HG02870 (cell line): ENCODE measurements around the gene PNRC2.
"Not testable (repeated sequence)": the region's sequence is repeated elsewhere in the genome, so short reads cannot be mapped to it uniquely, and the experiment has no call there.

Experiments used
- ATAC-seq: cut with Tn5 transposase; IDR thresholded peaks from one replicate; pipeline ENCODE4 v1.9.1; 2021; ENCODE audit warnings: mild to moderate bottlenecking, moderate library complexity; ENCODE audit not compliant: unreplicated experiment

PNRC2 gene

DNA sequence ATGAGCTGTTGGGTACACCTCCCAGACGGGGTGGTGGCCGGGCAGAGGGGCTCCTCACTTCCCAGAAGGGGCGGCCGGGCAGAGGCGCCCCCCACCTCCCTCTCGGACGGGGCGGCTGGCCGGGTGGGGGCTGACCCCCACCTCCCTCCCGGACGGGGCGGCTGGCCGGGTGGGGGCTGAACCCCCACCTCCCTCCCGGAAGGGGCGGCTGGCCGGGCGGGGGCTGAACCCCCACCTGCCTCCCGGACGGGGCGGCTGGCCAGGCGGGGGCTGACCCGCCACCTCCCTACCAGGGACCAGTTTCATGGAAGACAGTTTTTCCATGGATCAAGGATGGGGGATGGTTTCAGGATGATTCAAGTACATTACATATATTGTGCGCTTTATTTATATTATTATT is 27.4 kb downstream of the PNRC2 start:
- ATAC-seq, result not testable (repeated sequence)

DNA sequence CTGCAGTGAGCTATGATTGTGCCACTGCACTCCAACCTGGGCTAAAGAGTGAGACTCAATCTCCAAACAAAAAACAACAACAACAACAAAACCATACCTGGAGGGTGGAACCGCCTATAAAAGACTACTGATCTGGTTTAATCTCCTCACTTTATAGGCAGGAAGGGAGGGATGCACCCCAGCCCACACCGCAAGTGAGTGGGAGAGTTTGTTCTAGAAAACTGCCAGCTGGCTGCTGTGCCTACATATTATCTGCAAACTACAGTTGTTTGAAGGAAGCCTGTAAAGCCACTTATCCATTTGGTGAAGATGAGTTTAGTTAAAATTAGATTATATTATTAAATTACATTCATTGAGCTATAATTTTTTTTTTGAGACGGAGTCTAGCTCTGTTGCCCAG is 29.6 kb downstream of the PNRC2 start:
- no peak for ATAC-seq

GRCh38 chr1:23992011-23992410 is 32.4 kb downstream of the PNRC2 start:
- ATAC-seq, result not testable (repeated sequence)

DNA sequence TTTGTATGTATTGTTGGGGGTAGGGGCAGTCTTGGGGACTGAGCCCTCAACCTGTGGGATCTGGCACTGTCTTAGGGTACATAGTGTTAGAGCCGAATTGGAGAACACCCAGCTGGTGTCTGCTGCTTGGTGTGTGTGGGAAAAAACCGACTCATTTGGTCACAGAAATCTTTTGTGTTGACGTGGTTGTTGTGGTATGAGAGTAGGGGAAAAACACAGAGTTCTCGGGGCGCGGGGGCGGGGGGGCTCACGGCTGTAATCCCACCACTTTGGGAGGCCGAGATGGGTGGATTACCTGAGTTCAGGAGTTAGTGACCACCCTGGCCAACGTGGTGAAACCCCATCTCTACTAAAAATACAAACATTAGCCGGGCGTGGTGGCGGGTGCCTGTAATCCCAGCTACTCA is 35.8 kb downstream of the PNRC2 start:
- ATAC-seq, result no peak

DNA sequence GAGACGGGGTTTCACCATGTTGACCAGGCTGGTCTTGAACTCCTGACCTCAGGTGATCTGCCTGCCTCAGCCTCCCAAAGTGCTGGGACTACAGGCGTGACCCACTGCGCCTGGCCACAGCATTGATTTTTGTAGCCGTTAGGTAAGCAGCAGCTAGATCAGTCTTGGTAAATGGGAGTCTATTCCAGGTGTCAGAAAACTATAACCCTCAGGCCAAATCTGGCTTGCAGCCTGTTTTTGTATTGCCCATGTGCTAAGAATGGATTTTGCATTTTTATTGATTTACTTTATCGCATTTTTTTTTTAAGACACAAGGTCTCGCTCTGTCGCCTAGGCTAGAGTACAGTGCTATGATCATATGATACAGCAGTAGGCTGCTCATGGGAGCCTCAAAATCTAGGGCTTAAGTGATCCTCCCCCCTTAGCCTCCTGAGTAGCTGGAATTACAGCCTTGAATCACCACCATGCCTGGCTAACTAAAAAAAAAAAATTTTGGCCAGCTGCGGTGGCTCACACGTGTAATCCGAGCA is 37.1 kb downstream of the PNRC2 start:
- ATAC-seq, result no peak

- ATAC-seq, result no peak
Observed at GRCh38 chr1:23997812-23998211, 38.2 kb downstream of the PNRC2 start.

GRCh38 chr1:23999156-23999671 is 39.6 kb downstream of the PNRC2 start:
- ATAC-seq, result no peak

GRCh38 chr1:24002695-24003094 is 43.1 kb downstream of the PNRC2 start:
- no peak for ATAC-seq

GRCh38 chr1:24003331-24003972 is 43.8 kb downstream of the PNRC2 start:
- no peak for ATAC-seq

DNA sequence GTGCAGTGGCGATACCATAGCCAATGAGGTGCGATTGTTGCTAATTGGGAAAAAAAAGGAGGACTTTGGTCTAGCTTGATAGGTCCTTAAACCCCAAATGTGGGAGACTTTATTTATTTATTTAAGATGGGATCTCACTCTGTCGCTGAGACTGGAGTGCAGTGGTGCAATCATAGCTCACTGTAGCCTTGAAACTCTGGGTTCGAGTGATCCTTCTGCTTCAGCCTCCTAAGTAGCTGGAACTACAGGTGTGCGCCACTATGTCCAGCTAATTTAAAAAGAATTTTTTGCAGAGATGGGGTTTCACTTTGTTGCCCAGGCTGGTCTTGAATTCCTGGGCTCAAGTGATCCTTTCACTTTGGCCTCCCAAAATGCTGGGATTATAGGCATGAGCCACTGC is 44.5 kb downstream of the PNRC2 start:
- no peak for ATAC-seq

- ATAC-seq, result no peak
Observed at GRCh38 chr1:24005163-24005562, 45.5 kb downstream of the PNRC2 start.

- ATAC-seq, result no peak
Observed at GRCh38 chr1:24007079-24007478, 47.5 kb downstream of the PNRC2 start.

- not testable (repeated sequence) for ATAC-seq
Observed at GRCh38 chr1:24008574-24009184, 49.1 kb downstream of the PNRC2 start.

DNA sequence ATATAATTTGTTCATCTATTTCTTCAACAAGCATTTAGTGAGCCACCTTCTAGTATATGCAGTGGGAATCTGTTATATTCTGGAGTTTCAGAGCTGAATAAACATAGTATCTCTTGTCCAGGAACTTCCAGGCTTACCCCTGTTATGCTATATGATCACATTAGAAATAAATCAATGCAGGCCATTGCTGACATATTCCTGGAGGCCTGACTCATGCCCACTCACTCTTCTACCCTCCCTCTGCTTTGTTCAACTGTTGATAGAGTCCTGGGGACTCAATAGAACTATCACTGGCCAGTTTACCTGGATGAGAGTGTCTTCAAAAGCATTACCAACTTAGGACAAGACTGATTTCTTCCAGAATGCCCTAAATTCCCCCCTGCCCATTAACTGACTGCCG is 49.8 kb downstream of the PNRC2 start:
- no peak for ATAC-seq

DNA sequence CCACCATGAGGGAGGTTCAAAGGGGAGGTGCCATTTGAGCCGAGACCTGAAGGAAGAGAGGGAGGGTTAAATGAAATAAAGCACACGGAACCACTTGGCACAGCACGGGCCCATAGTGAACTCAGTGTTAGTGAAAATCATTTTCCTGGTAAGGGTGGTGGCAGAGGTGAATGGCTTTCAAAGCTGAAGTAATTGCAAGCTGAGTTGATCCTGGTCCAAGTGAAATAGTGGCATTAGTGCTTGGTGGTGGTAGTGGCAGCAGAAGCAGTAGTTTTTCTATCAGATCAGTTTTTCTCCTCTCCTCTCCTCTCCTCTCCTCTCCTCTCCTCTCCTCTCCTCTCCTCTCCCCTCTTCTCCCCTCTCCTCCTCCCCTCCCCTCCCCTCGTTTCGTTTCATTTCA is 51.0 kb downstream of the PNRC2 start:
- ATAC-seq, result no peak

DNA sequence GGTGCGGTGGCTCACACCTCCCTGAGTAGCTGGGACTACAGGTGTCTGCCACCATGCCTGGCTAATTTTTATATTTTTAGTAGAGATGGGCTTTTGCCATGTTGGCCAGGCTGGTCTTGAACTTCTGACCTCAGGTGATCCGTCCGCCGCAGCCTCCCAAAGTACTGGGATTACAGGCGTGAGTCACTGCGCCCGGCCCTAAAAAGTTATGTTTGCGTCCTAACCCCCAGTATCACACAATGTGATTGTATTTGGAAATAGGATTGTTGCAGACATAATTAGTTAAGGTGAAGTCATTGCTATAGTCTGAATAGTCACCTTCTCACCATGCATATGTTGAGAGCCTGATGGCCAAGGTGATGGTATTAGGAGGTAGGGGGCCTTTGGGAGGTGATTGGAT is 53.2 kb downstream of the PNRC2 start:
- not testable (repeated sequence) for ATAC-seq
